Lower leg skin (tissue), 3 donors: ENCODE results near the gene FAM13A.

ENCODE experiments used
- POLR2A ChIP-seq, 2 donors: fragments of 450-650 bp; IDR thresholded peaks; one replicate each; pipeline ENCODE4 v1.6.1; 2016 to 2017; ENCODE audit warnings: antibody characterized with exemption in 2 of 2, mild to moderate bottlenecking in 1 of 2, moderate library complexity in 1 of 2
- TF ChIP-seq, protein P1 (sequence below), 3 donors: fragments of 450-650 bp; IDR thresholded peaks; one replicate each; pipeline ENCODE4 v1.5.1; 2016; ENCODE audit warnings: antibody characterized with exemption in 3 of 3, mild to moderate bottlenecking in 3 of 3, moderate library complexity in 2 of 3

DNA sequence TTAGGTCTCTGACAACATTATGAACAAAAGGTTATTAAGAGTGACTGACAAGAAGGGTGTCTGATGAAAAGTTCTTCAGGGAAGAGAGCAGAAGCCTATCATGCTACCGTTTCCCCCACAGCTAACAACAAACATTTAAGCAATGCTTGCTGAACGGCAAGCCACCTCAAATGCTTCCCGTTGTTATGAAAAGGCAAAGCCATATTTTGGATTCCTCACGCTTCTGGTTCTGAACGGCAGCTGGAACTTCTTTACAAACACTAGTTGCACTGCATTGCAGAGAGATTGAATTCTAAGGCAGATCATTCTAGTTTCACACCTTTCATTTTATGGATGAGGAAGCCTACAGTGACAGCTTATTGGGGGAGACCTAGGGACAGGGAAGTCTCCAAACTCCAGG lies 310.8 kb downstream of the FAM13A start:
- TF ChIP-seq POLR2A (IDR thresholded peaks at IDR 0.05): no peak
- TF ChIP-seq, protein P1, sequence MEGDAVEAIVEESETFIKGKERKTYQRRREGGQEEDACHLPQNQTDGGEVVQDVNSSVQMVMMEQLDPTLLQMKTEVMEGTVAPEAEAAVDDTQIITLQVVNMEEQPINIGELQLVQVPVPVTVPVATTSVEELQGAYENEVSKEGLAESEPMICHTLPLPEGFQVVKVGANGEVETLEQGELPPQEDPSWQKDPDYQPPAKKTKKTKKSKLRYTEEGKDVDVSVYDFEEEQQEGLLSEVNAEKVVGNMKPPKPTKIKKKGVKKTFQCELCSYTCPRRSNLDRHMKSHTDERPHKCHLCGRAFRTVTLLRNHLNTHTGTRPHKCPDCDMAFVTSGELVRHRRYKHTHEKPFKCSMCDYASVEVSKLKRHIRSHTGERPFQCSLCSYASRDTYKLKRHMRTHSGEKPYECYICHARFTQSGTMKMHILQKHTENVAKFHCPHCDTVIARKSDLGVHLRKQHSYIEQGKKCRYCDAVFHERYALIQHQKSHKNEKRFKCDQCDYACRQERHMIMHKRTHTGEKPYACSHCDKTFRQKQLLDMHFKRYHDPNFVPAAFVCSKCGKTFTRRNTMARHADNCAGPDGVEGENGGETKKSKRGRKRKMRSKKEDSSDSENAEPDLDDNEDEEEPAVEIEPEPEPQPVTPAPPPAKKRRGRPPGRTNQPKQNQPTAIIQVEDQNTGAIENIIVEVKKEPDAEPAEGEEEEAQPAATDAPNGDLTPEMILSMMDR (IDR thresholded peaks at IDR 0.05): no peak
